HG03066 (cell line): ENCODE measurements around the gene DRAP1.
"Not testable (repeated sequence)": the region's sequence is repeated elsewhere in the genome, so short reads cannot be mapped to it uniquely, and the experiment has no call there.

Source experiments
- ATAC-seq: cut with Tn5 transposase; IDR thresholded peaks from one replicate; pipeline ENCODE4 v1.9.1; 2021; ENCODE audit warnings: low read depth; ENCODE audit not compliant: unreplicated experiment

The DRAP1 gene

DNA sequence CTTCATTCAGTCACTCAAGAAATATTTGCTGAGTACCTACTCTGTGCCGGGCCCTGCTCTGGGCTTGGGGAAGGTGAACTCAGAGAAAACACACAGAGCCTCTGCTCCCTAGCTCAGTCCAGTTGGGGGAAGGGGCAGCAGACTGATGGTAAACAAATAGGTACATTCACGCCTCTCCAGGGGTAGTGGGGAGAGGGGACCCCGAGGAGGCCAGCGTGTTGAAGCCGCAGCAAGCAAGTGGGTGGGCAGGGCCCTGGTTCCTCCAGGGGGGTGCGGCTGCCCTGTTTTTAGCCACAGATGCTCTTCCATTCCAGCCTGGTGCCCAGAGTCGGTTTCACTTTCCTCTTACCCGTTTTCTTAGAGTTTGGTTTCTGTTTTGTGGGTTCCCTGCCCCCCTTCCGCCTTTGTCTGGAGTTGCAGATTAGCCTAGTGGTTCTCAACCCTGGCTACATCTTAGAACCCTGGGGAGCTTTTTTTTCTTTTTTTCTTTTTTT is 8.7 kb downstream of the DRAP1 start:
- ATAC-seq: peak; percentile 62

DNA sequence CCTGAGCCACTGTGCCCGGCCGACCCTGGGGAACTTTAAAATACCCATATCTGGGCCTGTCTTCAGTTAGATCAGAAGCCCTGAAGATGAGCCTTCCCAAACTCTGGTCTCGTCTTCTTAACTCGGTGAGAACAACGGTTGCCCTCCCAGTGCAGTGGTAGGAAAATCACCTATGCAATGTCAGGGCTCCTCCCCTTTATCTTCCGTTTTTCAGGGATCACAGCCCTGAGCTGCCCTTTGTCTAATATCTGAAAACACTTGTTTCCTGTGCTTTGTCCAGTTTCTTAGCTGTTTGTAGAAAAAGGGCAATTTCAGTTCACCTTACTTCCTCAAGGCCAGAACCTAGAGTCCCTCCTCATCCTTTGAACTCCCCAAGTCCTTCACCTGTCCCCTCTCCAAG is 9.4 kb downstream of the DRAP1 start:
- no peak for ATAC-seq

DNA sequence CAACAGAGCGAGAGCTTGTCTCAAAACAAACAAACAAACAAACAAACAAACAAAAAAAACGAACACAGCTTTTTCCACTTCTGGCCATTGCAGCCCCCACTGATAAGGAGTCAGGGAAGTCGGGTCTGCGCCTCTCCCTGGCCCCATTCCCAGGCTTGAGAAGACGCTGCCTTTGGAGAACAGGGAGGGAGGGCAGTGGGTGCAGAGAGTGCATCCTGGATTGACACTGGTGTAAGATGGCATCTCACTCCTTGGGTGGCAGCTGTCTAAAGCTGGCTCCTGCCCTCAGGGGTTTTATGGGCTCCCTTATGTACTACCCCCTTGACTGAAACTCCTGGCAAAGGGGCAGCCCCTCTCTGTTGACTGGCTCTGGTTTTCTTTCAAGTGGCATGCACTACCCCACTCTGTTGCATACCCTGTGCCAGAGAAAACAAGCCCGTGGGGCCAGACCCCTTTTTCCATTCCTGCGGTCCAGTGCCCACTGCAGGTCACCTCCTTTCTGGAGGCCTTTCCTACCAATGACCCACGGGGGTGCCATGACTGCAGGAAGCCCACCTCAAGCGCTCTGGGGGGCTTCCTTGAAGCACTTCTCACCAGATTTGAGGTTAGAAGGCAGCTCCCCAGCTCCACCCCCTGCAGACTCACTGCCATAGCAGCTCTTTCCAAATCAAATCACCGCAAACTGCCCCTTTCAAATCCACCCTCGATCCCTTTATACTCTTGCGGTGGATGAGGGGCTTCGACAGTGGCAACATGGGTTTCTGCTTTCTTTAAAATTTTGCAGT is 12.7 kb downstream of the DRAP1 start:
- ATAC-seq: no peak

DNA sequence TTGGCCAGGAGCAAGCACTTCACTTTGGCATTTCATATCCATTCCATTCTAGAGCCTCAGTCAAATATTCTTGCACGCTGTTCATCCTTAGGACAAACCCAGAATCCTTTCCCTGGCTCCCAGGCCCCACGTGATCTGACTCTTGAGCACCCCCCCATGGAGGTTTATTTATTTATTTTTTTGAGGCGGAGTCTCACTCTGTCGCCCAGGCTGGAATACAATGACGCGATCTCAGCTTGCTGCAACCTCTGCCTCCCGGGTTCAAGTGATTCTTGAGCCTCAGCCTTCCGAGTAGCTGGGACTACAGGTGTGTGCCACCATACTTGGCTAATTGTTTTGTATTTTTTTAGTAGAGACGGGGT is 13.3 kb downstream of the DRAP1 start:
- ATAC-seq: no peak

DNA sequence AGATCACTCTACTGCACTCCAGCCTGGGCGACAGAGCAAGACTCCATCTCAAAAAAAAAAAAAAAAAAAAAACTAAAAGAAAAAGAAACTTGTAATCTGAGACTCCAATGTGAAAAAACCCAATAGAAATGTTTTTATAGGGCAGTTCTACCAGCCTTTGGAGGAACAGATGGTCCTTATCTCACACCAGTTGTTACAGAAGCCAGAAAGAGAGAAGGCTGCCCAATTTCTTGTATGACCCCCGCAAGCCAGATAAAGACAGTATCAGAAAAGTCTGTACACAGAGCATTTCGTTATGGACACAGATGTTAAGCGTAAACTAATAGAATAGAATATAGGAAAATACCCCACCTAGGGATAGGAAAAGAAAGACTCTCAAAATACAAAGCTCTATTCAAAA is 14.8 kb downstream of the DRAP1 start:
- no peak for ATAC-seq

DNA sequence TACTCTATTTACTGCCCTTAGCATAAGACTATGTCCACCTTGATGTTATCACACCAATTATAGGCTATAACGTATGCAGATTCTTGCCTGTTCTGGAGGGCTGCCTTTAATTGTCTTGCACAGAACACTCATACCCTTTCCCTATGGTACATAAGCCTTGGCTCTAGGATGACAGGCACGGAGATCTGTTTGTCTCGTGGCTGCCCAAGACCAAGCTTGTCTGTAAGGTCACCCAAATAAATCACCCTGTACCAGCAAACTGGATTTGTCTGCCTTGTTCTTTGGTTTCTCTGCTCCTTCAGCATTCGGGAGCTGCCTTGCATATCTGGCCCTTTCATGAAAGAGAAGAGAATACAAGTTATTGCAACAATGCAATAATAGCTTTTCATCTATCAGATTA is 18.5 kb downstream of the DRAP1 start:
- no peak for ATAC-seq

DNA sequence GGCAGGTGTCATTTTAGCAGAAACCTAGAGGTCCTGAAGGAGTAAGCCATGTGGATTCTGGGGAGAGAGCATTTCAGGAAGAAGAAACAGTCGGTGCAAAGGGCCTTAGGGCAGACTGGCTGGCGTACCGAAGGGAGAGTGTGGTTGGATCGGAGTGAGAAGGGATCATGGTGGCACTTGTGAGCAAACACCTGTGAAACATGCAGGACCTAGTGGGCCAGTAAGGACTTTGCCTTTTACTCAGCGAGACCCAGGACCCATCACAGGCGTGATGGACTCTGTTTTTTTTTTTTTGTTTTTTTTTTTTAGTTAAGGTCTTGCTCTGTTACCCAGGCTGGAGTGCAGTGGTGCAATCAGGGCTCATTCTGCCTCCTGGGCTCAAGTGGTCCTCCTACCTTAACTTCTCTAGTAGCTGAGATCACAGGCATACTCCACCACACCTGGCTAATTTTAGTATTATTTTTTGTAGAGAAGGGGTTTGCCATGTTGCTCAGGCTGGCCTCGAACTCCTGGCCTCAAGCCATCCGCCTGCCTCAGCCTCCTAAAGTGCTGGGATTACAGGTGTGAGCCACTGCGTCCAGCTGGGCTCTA is 22.6 kb downstream of the DRAP1 start:
- ATAC-seq: no peak

DNA sequence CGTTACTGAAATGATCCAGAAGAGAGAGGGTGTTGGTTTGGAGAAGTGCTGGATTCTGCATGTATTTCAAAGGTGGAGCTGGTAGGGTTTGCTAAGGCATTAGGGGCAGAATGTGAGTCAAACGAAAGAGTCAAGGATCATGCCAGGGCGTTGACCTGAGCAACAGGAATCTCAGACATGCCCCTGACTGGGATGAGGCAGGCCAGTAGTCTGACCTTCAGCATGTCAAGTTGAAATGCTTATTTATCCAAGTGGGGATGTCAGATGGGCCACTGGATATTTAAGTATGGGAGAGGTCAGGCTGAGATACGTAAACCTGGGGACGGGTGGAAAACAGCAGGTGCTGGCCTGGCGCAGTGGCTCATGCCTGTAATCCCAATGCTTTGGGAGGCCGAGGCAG is 23.3 kb downstream of the DRAP1 start:
- no peak for ATAC-seq

DNA sequence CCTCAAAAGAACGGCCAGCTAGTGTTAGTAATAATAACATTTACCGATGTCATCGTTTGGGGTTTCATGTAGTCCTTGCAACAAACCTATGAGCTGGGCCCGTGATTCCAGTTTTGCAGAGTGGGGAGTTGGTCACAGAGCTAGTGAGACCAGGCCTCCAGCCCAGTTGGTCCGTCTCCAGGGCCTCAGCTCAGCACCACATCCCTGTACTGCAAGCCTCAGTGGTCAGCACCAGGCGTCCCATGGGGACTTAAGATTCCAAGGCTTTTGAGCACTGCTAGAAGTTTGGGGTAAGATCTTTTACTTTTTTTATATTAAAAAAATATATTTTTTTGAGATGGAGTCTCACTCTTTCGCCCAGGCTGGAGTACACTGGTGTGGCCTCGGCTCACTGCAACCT is 25.0 kb downstream of the DRAP1 start:
- no peak for ATAC-seq

DNA sequence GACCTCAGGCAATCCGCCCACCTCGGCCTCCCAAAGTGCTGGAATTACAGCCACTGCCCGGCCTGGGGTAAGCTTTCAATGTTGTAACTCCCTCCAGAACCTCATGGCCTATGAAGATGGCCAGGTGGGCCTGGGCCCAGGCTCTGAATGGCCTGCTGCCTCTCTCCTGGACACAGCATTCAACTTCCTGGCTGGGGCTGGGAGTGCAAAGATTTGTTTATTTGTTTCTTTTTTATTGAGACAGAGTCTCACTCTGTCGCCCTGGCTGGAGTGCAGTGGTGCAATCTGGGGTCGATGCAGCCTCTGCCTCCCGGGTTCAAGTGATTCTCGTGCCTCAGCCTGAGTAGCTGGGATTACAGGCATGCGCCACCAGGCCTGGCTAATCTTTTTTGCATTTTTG is 25.5 kb downstream of the DRAP1 start:
- ATAC-seq: no peak

DNA sequence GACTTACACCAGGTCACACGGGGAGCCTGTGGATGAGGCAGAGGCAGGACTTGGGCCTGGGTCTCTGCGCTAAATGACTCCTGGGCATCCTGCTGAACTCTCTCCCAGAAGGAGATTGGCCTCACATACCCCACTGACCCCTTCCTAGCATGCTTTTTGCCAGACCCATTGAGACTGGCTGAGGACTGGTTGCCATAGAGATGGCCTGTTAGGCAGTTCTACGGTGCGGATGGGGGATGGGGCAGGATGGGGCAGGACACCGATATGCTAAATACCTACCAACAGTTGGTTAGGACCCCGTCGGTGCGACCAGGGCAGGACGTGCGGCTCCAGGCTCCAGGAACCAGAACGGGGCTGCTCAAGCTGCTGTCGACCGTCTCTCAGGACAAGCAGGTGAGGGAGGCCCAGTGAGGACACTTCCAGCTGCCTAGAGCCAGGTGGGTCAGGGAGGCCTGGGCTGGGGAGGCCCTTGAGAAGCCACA is 26.2 kb downstream of the DRAP1 start, which contains the start of gene TSGA10IP:
Gene TSGA10IP, plus strand, starts transcription at position 51 of the 482 bp plus-strand sequence. Its CDS starts 196 bp downstream, at position 247.
- no peak for ATAC-seq

DNA sequence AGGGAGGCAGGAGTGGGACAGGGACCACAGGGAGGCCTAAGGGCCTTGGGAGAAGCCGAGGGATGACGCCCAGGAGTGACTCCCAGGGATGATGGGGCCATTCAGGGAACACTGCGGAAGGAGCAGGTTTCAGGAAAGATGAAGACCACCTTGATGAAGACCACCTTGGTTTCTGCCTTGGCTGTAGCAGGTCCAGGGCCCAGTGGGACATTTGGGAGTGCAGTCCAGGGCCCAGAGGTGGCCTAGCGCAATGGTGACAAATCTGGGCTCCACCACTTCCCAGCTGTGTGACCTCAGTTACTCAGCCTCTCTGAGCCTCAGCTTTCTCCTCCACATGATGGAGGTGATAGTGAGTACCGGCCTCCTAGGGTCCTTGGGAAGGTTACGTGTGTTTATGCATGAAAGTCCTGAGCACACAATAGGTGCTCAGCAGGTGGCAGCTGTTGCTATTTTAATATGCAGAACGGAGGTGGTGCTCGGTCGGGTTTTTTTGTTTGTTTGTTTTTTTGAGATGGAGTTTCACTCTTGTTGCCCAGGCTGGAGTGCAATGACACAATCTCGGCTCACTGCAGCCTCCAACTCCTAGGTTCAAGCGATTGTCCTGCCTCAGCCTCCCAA is 26.8 kb downstream of the DRAP1 start:
- no peak for ATAC-seq

DNA sequence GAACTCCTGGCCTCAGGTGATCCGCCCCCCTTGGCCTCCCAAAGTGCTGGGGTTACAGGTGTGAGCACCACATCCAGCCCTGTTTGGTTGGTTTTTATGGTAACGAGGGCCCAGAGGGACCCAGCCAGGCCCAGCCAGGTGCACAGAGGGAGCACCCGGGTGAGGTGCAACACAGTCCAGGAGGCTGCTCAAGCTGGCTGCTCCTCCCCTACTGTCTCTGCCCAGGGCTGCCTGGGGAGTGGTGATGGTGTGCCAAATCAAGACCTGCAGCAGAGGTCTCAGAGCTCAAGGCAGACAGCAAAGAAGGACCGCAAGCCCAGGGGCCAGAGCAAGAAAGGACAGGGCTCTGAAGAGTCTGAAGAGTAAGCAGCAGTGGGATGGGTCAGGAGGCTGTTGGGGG is 27.4 kb downstream of the DRAP1 start:
- no peak for ATAC-seq

DNA sequence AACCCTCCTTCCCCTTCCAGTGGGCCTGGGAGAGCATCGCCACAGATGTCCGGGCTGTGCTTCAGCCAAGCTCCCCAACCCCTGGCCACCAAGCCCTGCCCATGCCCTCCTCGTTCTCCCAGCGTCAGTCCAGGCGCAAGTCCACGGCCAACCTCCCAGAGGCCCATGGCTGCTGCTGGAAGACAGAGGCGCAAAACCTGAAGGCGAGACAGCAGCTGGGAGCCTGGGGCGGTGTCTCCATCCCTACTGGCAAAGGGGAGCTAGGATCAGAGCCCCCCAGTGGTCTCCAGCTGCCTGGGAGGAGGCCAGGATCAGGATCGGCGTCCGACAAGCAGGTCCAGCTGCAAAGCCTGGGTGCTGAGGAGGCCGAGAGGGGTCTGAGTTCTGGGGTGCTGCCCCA is 27.9 kb downstream of the DRAP1 start:
- no peak for ATAC-seq

DNA sequence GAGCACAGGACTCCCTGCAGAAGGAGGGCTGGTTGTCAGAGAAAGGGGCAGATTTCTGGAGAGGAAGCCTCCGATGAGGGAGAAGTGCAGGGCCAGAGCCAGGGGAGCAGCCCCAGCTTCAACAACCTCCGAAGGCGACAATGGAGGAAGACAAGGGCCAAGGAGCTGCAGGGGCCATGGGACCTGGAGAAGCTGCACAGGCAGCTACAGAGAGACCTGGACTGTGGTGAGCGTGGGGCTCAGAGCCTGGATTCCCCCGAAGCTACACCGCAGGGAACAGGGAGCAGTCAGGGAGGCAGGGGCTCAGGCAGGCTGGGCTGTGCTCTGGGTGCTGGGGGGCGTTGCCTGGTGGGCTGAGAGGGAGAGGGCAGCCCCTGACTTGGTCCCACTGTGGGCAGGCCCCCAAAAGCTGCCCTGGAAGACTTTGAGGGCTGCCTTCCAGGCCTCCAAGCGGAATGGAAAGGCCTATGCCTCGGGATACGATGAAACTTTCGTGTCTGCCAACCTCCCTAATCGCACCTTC is 28.4 kb downstream of the DRAP1 start:
- no peak for ATAC-seq

DNA sequence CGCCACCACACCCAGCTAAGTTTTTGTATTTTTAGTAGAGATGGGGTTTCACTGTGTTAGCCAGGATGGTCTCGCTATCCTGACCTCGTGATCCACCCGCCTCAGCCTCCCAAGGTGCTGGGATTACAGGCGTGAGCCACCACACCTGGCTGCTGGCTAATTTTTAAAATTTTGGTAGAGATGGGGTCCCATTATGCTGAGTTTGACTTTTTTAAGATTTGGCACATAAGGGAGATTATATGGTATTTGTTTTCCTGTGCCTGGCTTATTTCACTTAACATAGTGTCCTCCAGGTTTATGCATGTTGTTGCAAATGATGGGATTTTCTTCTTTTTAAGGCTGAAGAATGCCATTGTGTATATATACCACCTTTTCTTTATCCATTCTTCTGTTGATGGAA is 31.5 kb downstream of the DRAP1 start:
- ATAC-seq: not testable (repeated sequence)

DNA sequence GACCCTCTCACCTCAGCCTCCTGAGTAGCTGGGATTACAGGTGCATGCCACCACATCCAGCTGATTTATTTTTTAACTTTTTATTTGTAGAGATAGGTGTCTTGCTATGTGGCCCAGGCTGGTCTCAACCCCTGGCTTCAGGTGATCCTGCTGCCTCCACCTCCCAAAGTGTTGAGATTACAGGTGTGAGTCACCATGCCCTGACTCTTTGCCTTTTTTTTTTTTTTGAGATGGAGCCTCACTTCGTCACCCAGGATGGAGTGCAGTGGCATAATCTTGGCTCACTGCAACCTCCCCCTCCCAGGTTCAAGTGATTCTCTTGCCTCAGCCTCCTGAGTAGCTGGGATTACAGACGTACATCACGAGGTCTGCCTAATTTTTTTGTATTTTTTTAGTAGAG is 32.4 kb downstream of the DRAP1 start:
- not testable (repeated sequence) for ATAC-seq

DNA sequence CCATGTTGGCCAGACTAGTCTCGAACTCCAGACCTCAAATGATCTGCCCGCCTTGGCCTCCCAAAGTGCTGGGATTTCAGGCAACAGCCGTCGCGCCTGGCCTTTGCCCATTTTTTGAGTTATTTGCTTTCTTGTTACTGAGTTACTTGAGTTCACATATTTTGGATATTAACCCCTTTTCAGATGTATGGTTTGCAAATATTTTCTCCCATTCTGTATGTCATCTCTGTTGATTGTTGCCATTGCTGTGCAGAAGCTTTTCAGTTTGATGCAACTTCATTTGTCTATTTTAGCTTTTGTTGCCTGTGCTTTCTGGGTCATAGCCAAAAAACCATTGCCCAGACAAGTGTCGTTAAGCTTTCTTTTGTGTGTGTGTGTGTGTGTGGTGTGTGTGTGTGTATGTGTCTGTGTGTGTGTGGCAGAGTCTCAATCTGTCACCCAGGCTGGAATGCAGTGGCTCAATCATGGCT is 32.9 kb downstream of the DRAP1 start:
- no peak for ATAC-seq

DNA sequence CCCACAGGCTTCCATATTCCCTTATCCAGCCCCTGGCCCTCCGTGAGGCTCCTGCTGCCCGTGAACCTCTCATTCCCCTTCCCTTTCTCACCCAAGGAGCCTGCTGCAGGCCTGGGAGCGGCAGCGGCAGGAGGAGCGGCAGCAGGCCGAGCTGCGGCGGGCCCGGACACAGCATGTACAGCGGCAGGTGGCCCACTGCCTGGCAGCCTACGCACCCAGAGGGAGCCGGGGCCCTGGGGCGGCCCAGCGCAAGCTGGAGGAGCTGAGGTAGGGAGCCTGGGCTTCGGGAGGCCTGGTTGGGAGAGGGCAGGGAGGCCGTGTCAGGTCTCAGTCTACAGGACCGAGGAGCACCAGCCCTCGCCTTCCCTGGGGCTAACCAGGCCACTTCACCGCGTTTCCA is 34.2 kb downstream of the DRAP1 start:
- no peak for ATAC-seq

DNA sequence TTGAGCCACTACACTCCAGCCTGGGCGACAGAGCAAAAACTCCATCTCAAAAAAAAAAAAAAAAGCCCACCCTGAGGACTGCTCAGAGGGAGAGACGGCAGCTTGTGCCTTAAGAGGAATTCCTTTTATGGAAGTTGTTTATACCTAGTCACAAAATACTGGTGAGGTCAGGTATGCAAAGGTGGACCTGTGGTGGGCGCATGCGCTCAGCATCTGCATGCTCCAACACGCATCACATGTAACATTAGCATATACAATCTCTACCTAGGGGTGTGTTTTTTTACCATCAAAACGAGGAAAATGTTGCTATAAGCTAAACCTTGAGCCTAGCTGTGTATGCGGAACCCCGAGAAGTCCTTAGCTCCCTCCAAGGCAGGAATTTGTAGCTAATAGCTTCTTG is 35.5 kb downstream of the DRAP1 start:
- no peak for ATAC-seq

DNA sequence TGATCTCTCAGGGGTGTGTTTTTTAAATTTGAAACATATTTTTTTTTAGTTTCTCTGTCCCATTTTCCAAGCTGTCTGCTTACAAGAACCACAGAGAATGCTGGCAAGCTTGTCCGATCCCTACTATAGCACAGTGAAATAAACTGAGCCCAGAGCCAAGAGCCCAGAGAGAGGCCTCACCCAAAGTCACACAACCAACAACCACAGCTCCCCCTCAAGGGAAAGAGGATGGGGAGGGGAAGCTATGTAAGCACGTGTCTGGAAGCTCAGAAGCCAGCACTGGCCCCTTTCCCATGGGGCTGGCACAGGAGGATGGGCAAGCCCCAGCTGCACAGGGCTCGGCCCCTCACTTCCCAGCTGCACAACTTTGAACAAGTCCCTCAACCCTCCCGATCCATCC is 39.1 kb downstream of the DRAP1 start:
- no peak for ATAC-seq
